Subcutaneous abdominal adipose tissue (tissue), 5 donors: ENCODE measurements around the gene ATP8B2.
"Not testable (repeated sequence)": the region's sequence is repeated elsewhere in the genome, so short reads cannot be mapped to it uniquely, and the experiment has no call there.

ENCODE experiments used
- H3K27ac ChIP-seq: one replicate; pipeline ENCODE4 v1.7.0; 2013; ENCODE audit warnings: low read depth, mild to moderate bottlenecking, inconsistent platforms, low read length, moderate library complexity
- H3K27me3 ChIP-seq, 5 donors: one replicate each; pipeline ENCODE4 v1.7.0; 2013; ENCODE audit warnings: low read length in 5 of 5, inconsistent platforms in 1 of 5; ENCODE audit not compliant: control insufficient read depth in 5 of 5, insufficient read depth in 4 of 5
- H3K36me3 ChIP-seq, 5 donors: one replicate each; pipeline ENCODE4 v1.7.0; 2013; ENCODE audit warnings: low read length in 5 of 5; ENCODE audit not compliant: control insufficient read depth in 5 of 5, insufficient read depth in 5 of 5
- H3K4me1 ChIP-seq, 5 donors: one replicate each; pipeline ENCODE4 v1.7.0; 2013; ENCODE audit warnings: low read length in 5 of 5, mild to moderate bottlenecking in 3 of 5, moderate library complexity in 1 of 5; ENCODE audit not compliant: control insufficient read depth in 5 of 5, insufficient read depth in 5 of 5
- H3K4me3 ChIP-seq, 5 donors: one replicate each; pipeline ENCODE4 v1.7.0; 2013; ENCODE audit warnings: low read length in 5 of 5, low read depth in 1 of 5
- H3K9ac ChIP-seq, 5 donors: one replicate each; pipeline ENCODE4 v1.7.0; 2013; ENCODE audit warnings: low read length in 5 of 5, mild to moderate bottlenecking in 4 of 5, moderate library complexity in 3 of 5
- H3K9me3 ChIP-seq, 5 donors: one replicate each; pipeline ENCODE4 v1.7.0; 2013; ENCODE audit warnings: low read length in 5 of 5; ENCODE audit not compliant: control insufficient read depth in 5 of 5
- donor health status: healthy.
- donor health status: healthy.
- donor health status: healthy.
- donor health status: healthy.
- donor health status: healthy.

Gene ATP8B2

GRCh38 chr1:154306151-154306550 is 19.2 kb upstream of the ATP8B2 start:
- Histone ChIP-seq H3K36me3 (no peaks in the 10 kb centered on the region), H3K27ac (no peak overlapping the region), H3K4me3 (no peak overlapping the region), H3K9me3 (no peaks in the 10 kb centered on the region), H3K4me1 (no peaks in the 10 kb centered on the region), H3K27me3 (no peaks in the 10 kb centered on the region), H3K9ac (no peak overlapping the region)

DNA sequence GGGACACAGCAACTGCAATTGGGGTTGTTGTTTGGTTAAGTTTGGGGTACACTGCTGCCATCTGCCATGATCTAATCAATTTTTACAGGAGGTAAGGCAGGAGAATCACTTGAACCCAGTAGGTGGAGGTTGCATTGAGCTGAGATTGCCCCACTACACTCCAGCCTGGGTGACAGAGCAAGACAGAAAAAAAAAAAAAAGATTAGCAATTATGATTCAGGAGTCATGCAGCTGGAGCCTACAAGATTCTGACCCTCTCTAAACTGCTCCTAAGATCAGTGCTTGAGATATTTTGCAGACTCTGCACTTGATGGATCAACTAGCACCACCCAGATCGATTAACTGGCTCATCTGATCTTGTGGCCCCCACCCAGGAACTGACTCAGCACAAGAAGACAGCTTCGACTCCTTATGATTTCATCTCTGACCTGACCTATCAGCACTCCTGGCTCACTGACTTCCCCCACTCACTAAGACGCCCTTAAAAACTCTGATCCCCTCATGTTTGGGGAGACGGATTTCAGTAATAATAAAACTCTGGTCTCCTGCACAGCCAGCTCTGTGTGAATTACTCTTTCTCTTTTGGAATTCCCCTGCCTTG is 17.6 kb upstream of the ATP8B2 start:
- not testable (repeated sequence) for H3K27me3 ChIP-seq, H3K27ac ChIP-seq, H3K4me3 ChIP-seq, H3K4me1 ChIP-seq, H3K9me3 ChIP-seq, H3K36me3 ChIP-seq, H3K9ac ChIP-seq

- H3K27me3 ChIP-seq, H3K27ac ChIP-seq, H3K9ac ChIP-seq, H3K4me3 ChIP-seq, H3K9me3 ChIP-seq, H3K36me3 ChIP-seq, H3K4me1 ChIP-seq: not testable (repeated sequence)
These were observed 16.2 kb upstream of the ATP8B2 start for GRCh38 chr1:154309136-154309535.

DNA sequence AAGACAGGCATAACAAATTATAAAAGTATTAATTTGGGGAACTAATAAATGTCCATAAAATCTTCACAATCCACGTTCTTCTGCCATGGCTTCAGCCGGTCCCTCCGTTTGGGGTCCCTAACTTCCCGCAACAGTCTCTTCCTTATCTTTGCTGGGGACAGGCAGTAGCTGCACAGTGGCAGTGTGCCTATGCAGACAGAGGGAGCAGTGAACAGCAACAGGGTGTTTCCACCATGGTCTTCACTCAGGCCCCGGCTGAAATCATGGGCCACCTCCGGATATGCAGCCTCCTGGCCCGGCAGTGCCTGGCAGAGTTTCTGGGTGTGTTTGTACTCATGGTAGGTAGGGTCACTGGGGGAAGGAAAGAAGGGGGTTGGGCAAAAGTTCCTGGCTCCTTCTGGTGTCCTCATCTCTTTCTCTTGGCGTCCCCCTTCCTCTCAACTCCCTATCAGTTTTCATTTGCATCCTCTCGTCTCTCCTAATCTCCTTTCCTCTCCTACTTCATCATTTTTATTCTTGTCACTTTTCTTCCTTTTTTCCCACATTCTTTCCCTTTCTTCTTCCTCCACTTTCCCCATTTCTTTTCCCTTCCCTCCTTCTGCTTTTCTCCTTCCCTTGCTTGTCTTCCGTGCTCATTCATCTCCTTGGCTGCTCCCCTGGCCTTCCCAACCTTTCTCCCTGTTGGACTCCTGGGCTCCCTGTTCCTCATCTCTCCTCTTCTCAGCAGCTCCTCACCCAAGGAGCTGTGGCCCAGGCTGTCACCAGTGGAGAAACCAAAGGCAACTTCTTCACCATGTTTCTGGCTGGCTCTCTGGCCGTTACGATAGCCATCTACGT is 12.9 kb upstream of the ATP8B2 start:
- H3K36me3 ChIP-seq, H3K9me3 ChIP-seq, H3K9ac ChIP-seq, H3K4me3 ChIP-seq, H3K27ac ChIP-seq, H3K4me1 ChIP-seq, H3K27me3 ChIP-seq: not testable (repeated sequence)

GRCh38 chr1:154313066-154313356 is 12.3 kb upstream of the ATP8B2 start:
- Histone ChIP-seq H3K9ac (no peak overlapping the region), H3K36me3 (no peaks in the 10 kb centered on the region)

DNA sequence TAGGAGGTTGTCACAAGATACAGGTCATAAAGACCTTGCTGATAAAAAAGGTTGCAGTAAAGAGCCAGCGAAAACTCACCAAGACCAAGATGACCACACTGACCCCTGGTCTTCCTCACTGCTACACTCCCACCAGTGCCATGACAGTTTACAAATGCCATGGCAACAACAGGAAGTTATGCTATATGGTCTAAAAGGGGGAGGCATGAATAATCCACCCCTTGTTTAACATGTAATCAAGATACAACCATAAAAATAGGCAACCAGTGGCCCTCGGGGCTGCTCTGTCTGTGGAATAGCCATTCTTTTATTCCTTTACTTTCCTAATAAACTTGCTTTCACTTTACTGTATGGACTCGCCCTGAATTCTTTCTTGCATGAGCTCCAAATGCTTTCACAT is 11.1 kb upstream of the ATP8B2 start:
- not testable (repeated sequence) for H3K4me3 ChIP-seq, H3K4me1 ChIP-seq, H3K27me3 ChIP-seq, H3K36me3 ChIP-seq, H3K9me3 ChIP-seq, H3K9ac ChIP-seq, H3K27ac ChIP-seq

More at GRCh38 chr1:154313066-154313356, 12.3 kb upstream of the ATP8B2 start:
- Histone ChIP-seq H3K27me3 (no peaks in the 10 kb centered on the region), H3K4me3 (no peak overlapping the region), H3K27ac (no peak overlapping the region), H3K4me1 (no peaks in the 10 kb centered on the region), H3K9me3 (peaks cover 0 to 9% (median 2%) of the 10 kb centered on the region in 5 donors)

DNA sequence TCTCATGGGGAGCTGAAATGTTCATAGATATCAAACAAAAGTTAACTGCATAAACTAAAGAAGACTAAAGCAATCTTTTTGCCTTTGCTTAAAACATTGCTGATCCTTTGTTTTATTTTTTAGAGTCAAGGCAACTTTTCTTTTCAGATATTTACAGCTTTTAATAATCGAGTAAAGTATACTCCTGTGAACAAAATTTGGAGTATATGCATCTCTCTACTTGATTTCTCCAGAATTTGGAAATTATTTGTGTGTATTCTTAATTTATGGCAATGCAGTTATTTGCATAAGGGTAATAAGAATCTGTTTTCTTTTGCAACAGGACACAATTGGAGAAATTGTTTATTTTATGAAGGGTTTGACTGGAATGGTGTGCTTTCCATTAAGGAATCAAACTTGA is 8.6 kb upstream of the ATP8B2 start:
- H3K27me3 ChIP-seq = no peaks in the 10 kb centered on the region
- no peak overlapping the region for H3K27ac ChIP-seq
- H3K4me3 ChIP-seq = no peak overlapping the region
- H3K9me3 ChIP-seq = peaks cover 0 to 9% (median 2%) of the 10 kb centered on the region in 5 donors
- H3K36me3 ChIP-seq = no peaks in the 10 kb centered on the region
- no peaks in the 10 kb centered on the region for H3K4me1 ChIP-seq
- H3K9ac ChIP-seq = no peak overlapping the region

- H3K9ac ChIP-seq = no peak overlapping the region
- H3K27ac ChIP-seq = no peak overlapping the region
- peaks cover 0 to 9% (median 2%) of the 10 kb centered on the region in 5 donors for H3K9me3 ChIP-seq
- no peaks in the 10 kb centered on the region for H3K4me1 ChIP-seq
- no peaks in the 10 kb centered on the region for H3K36me3 ChIP-seq
- H3K4me3 ChIP-seq = no peak overlapping the region
- peaks cover 0 to 6% (median 0%) of the 10 kb centered on the region in 5 donors for H3K27me3 ChIP-seq
These were observed 6.9 kb upstream of the ATP8B2 start for GRCh38 chr1:154318386-154318785.

- no peak within 1 kb of the TSS for H3K27ac ChIP-seq
- H3K9me3 ChIP-seq = peaks cover 0 to 9% (median 2%) of the 10 kb centered on the region in 5 donors
- peaks cover 0 to 15% (median 7%) of the 10 kb centered on the region in 5 donors for H3K27me3 ChIP-seq
- no peak within 1 kb of the TSS for H3K9ac ChIP-seq
- H3K4me3 ChIP-seq = no peak within 1 kb of the TSS
- no peaks in the 10 kb centered on the region for H3K36me3 ChIP-seq
- peaks cover 0 to 15% (median 14%) of the 10 kb centered on the region in 5 donors for H3K4me1 ChIP-seq
These were observed 4.3 kb upstream of the ATP8B2 start, which contains the start of gene AQP10 for GRCh38 chr1:154320882-154321608. TSS of gene AQP10 (plus strand) at chr1:154321093. CDS start at chr1:154321156, 63 bp downstream.

DNA sequence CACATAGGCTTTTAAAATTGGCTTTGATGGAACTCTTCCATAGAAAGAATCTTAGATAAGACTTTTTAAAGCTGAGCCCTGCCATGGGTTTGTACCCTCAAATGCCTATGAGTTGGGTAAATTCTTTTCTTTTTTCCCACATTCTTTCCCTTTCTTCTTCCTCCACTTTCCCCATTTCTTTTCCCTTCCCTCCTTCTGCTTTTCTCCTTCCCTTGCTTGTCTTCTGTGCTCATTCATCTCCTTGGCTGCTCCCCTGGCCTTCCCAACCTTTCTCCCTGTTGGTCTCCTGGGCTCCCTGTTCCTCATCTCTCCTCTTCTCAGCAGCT is 3.8 kb upstream of the ATP8B2 start:
- H3K9me3 ChIP-seq, H3K9ac ChIP-seq, H3K36me3 ChIP-seq, H3K27ac ChIP-seq, H3K4me3 ChIP-seq: not testable (repeated sequence)
- H3K27me3 ChIP-seq = peaks cover 0 to 18% (median 9%) of the 10 kb centered on the region in 5 donors
- peaks cover 0 to 21% (median 19%) of the 10 kb centered on the region in 5 donors for H3K4me1 ChIP-seq
